H9 (cell line): ENCODE measurements around the gene CELA3A. TPM values are rescaled to one million over a fixed set of nuclear protein-coding genes. Genes with fewer than 3 reads are reported as not detected.

ENCODE experiments used
- DNase-seq: peaks from one replicate; pipeline ENCODE4 v3.0.0-alpha.2; 2017
- H2AFZ ChIP-seq: one replicate; pipeline ENCODE4 v1.6.1; 2013; ENCODE audit warnings: mild to moderate bottlenecking, low read length, control low read depth, moderate library complexity
- H2AK5ac ChIP-seq: 2 replicates; pipeline ENCODE4 v1.6.1; 2013; ENCODE audit warnings: low read length, control low read depth, mixed read lengths; ENCODE audit not compliant: insufficient read length
- H2BK120ac ChIP-seq: one replicate; pipeline ENCODE4 v1.6.1; 2013; ENCODE audit warnings: low read depth, mild to moderate bottlenecking, low read length, control low read depth, inconsistent platforms; ENCODE audit not compliant: poor library complexity, severe bottlenecking
- H2BK12ac ChIP-seq: 2 replicates; pipeline ENCODE4 v1.6.1; 2013; ENCODE audit warnings: low read length, control low read depth, mixed read lengths, low read depth; ENCODE audit not compliant: insufficient read length
- H2BK15ac ChIP-seq: 2 replicates; pipeline ENCODE4 v1.6.1; 2013; ENCODE audit warnings: low read depth, low read length, control low read depth
- H2BK20ac ChIP-seq: one replicate; pipeline ENCODE4 v1.6.1; 2013; ENCODE audit warnings: low read depth, mild to moderate bottlenecking, low read length, control low read depth, inconsistent platforms; ENCODE audit not compliant: poor library complexity, severe bottlenecking
- H2BK5ac ChIP-seq: 2 replicates; pipeline ENCODE4 v1.6.1; 2013; ENCODE audit warnings: low read length, control low read depth, mixed read lengths; ENCODE audit not compliant: insufficient read length
- H3K14ac ChIP-seq: 2 replicates; pipeline ENCODE4 v1.6.1; 2013; ENCODE audit warnings: low read length, control low read depth; ENCODE audit not compliant: insufficient read depth
- H3K18ac ChIP-seq: 2 replicates; pipeline ENCODE4 v1.6.1; 2013; ENCODE audit warnings: low read depth, mild to moderate bottlenecking, mixed read lengths, low read length, control low read depth; ENCODE audit not compliant: insufficient read length
- H3K23ac ChIP-seq: 2 replicates; pipeline ENCODE4 v1.6.1; 2013; ENCODE audit warnings: low read length, control low read depth, mixed read lengths, low read depth; ENCODE audit not compliant: insufficient read length
- H3K23me2 ChIP-seq: 2 replicates; pipeline ENCODE4 v1.6.1; 2013; ENCODE audit warnings: low read depth, mild to moderate bottlenecking, mixed read lengths, low read length, control low read depth; ENCODE audit not compliant: insufficient read length, poor library complexity, severe bottlenecking
- H3K27ac ChIP-seq: 2 replicates; pipeline ENCODE4 v1.5.1; 2013; ENCODE audit warnings: low read length, control low read depth, mixed read lengths, low read depth; ENCODE audit not compliant: insufficient read length
- H3K27me3 ChIP-seq: 2 replicates; pipeline ENCODE4 v1.6.1; 2013; ENCODE audit warnings: low read length, control low read depth, inconsistent platforms; ENCODE audit not compliant: insufficient read depth
- H3K4ac ChIP-seq: 2 replicates; pipeline ENCODE4 v1.6.1; 2013; ENCODE audit warnings: low read depth, mild to moderate bottlenecking, control low read depth, inconsistent platforms, low read length, moderate library complexity
- H3K4me1 ChIP-seq: 2 replicates; pipeline ENCODE4 v1.6.1; 2013; ENCODE audit warnings: low read length, control low read depth, inconsistent platforms; ENCODE audit not compliant: insufficient read depth
- H3K4me2 ChIP-seq: 2 replicates; pipeline ENCODE4 v1.6.1; 2013; ENCODE audit warnings: low read length, control low read depth, mixed read lengths; ENCODE audit not compliant: insufficient read length, insufficient read depth
- H3K56ac ChIP-seq: 2 replicates; pipeline ENCODE4 v1.6.1; 2013; ENCODE audit warnings: low read depth, mild to moderate bottlenecking, mixed read lengths, low read length, control low read depth; ENCODE audit not compliant: insufficient read length
- H3K79me1 ChIP-seq: 2 replicates; pipeline ENCODE4 v1.6.1; 2013; ENCODE audit warnings: low read depth, mild to moderate bottlenecking, moderate library complexity, low read length, control low read depth, inconsistent platforms; ENCODE audit not compliant: insufficient read depth, poor library complexity, severe bottlenecking
- H3K79me2 ChIP-seq: 2 replicates; pipeline ENCODE4 v1.6.1; 2013; ENCODE audit warnings: low read length, control low read depth, inconsistent platforms; ENCODE audit not compliant: insufficient read depth
- H3K9ac ChIP-seq: 2 replicates; pipeline ENCODE4 v1.6.1; 2013; ENCODE audit warnings: low read length, control low read depth, mixed read lengths; ENCODE audit not compliant: insufficient read length; ENCODE audit errors: extremely low read depth
- H3K9me3 ChIP-seq: one replicate; pipeline ENCODE4 v1.6.1; 2013; ENCODE audit warnings: low read depth, low read length, inconsistent platforms; ENCODE audit not compliant: control insufficient read depth
- H3T11ph ChIP-seq: one replicate; pipeline ENCODE4 v1.6.1; 2013; ENCODE audit warnings: mild to moderate bottlenecking, low read length, control low read depth, inconsistent platforms
- H4K20me1 ChIP-seq: one replicate; pipeline ENCODE4 v1.6.1; 2013; ENCODE audit not compliant: control insufficient read depth, insufficient read length, insufficient read depth
- H4K5ac ChIP-seq: 2 replicates; pipeline ENCODE4 v1.6.1; 2013; ENCODE audit warnings: low read depth, mild to moderate bottlenecking, mixed read lengths, low read length, control low read depth; ENCODE audit not compliant: insufficient read length
- H4K8ac ChIP-seq: replicated peaks from 2 replicates; pipeline ENCODE4 v1.6.1; 2013; ENCODE audit warnings: low read length, control low read depth, mixed read lengths, low read depth; ENCODE audit not compliant: insufficient read length
- H4K91ac ChIP-seq: 2 replicates; pipeline ENCODE4 v1.6.1; 2013; ENCODE audit warnings: low read depth, mild to moderate bottlenecking, moderate library complexity, mixed read lengths, low read length, control low read depth; ENCODE audit not compliant: insufficient read length
- H3K27ac Mint-ChIP-seq, 3 experiments: 2 replicates in 2 of 3; 3 replicates in 1 of 3; pipeline ENCODE4 v1.8.0; 2020 to 2021; ENCODE audit warnings: mixed read lengths in 3 of 3, mild to moderate bottlenecking in 1 of 3, moderate library complexity in 1 of 3
- H3K27me3 Mint-ChIP-seq: 2 replicates; pipeline ENCODE4 v1.8.0; 2021; ENCODE audit warnings: low read depth, mild to moderate bottlenecking, moderate library complexity, mixed read lengths
- H3K36me3 Mint-ChIP-seq, 3 experiments: 2 replicates in 2 of 3; 3 replicates in 1 of 3; pipeline ENCODE4 v1.8.0; 2020 to 2021; ENCODE audit warnings: low read depth in 3 of 3, mixed read lengths in 3 of 3; ENCODE audit not compliant: insufficient read depth in 1 of 3
- H3K4me1 Mint-ChIP-seq, 2 experiments: 2 replicates each; pipeline ENCODE4 v1.8.0; 2020; ENCODE audit warnings: mixed read lengths in 2 of 2
- H3K4me3 Mint-ChIP-seq, 2 experiments: 2 replicates in 1 of 2; 3 replicates in 1 of 2; pipeline ENCODE4 v1.8.0; 2020 to 2021; ENCODE audit warnings: mild to moderate bottlenecking in 2 of 2, mixed read lengths in 2 of 2, moderate library complexity in 1 of 2
- H3K9me3 Mint-ChIP-seq, 2 experiments: 2 replicates in 1 of 2; 3 replicates in 1 of 2; pipeline ENCODE4 v1.8.0; 2020; ENCODE audit warnings: mild to moderate bottlenecking in 2 of 2, mixed read lengths in 2 of 2, moderate library complexity in 1 of 2
- WGBS: extraction: QIAGEN DNeasy Blood & Tissue Kit; methylation state at CpG from one replicate; pipeline ENCODE4 v1.1.7; 2013; ENCODE audit warnings: missing lambda C conversion rate, low lambda C conversion rate, mixed read lengths; ENCODE audit not compliant: insufficient read length; ENCODE audit errors: extremely low coverage; 5-methylcytosine and 5-hydroxymethylcytosine counted together
- total RNA-seq: library from RNA; stranded (reverse); gene quantifications from 2 replicates; pipeline ENCODE4 v1.2.1, GENCODE V29; 2021
- TF ChIP-seq, protein P1 (sequence below): fragments of 200-600 bp; sonication (generic); conservative IDR thresholded peaks from 3 replicates; pipeline ENCODE4 v1.8.0; 2021; ENCODE audit warnings: antibody characterized with exemption, mild to moderate bottlenecking

The CELA3A gene
- total RNA-seq, 1 experiment from 2014 or later, result not detected

DNA sequence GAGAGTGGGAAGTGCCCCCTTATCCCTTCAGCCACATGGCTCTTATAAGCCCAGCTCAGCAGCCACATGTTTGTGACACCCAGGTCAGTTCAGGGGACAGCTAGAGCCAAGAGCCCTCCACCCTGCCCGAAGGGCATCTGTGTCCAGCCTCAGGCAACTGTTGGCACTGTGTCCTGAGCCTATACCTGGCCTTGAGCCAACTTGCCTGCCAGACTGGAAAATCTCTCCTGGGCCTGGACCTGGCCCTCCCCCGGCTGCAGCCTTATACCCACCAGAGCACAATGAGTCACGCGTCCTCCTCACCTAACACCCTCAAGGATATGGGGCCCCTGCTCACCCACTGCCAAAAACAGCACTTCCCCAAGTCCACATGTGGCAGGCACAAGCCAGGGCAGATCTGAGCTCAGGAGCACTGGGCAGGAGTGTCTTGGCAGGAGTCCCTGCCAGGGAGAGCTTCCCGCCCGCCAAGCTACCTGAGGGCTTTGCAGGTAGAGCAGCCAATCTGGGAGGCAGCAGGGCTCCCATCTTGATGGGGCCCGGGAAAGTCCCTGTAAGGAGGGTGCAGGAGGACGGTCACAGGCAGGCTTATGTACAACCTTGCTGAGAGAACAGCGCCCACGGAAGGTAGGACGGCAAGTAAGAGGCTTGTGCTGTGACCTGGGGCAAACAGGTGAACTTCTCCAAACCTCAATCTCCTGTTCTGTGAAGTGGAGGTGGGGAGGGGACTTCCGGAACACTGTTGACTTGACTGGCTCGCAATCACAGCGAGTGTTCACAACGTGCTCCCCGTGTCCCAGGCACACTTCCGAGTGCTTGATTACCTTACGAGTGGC is 44.5 kb upstream of the CELA3A start:
- Histone ChIP-seq H3K56ac (no peak overlapping the region), H2BK120ac (no peak overlapping the region), H3K14ac (peak overlapping the region; percentile 18; the same call in 1 of the 2 replicates), H3K9me3 (no peaks in the 10 kb centered on the region), H3K9ac (no peak overlapping the region), H3K79me1 (no peaks in the 10 kb centered on the region), H3K23me2 (no peaks in the 10 kb centered on the region), H3K23ac (no peak overlapping the region), H3K27ac (no peak overlapping the region), H2AFZ (no peak overlapping the region), H2BK20ac (no peak overlapping the region), H2BK15ac (no peak overlapping the region), H2AK5ac (no peak overlapping the region), H4K91ac (no peak overlapping the region), H2BK12ac (no peak overlapping the region), H3K4me1 (peaks cover 4% of the 10 kb centered on the region; the same call in 1 of the 2 replicates), H3K18ac (no peak overlapping the region), H3T11ph (no peak overlapping the region), H2BK5ac (no peak overlapping the region), H4K8ac (no peak overlapping the region), H3K27me3 (no peaks in the 10 kb centered on the region), H4K5ac (no peak overlapping the region), H3K4me2 (no peak overlapping the region), H3K79me2 (no peaks in the 10 kb centered on the region), H4K20me1 (no peaks in the 10 kb centered on the region), H3K4ac (no peak overlapping the region)
- Mint-ChIP-seq H3K36me3 (no peaks in the 10 kb centered on the region), H3K27me3 (no peaks in the 10 kb centered on the region; the same call in 1 of the 2 replicates), H3K4me1 (peaks cover 28 to 30% of the 10 kb centered on the region in 2 experiments), H3K9me3 (no peaks in the 10 kb centered on the region), H3K4me3 (no peak overlapping the region), H3K27ac (peak overlapping the region in 1 of 3 experiments; percentile 34; a peak in 2 of 7 replicates)
- no peak for DNase-seq
- WGBS, result no CpG with 5 or more reads among the region's 18 CpGs
- TF ChIP-seq, protein P1, sequence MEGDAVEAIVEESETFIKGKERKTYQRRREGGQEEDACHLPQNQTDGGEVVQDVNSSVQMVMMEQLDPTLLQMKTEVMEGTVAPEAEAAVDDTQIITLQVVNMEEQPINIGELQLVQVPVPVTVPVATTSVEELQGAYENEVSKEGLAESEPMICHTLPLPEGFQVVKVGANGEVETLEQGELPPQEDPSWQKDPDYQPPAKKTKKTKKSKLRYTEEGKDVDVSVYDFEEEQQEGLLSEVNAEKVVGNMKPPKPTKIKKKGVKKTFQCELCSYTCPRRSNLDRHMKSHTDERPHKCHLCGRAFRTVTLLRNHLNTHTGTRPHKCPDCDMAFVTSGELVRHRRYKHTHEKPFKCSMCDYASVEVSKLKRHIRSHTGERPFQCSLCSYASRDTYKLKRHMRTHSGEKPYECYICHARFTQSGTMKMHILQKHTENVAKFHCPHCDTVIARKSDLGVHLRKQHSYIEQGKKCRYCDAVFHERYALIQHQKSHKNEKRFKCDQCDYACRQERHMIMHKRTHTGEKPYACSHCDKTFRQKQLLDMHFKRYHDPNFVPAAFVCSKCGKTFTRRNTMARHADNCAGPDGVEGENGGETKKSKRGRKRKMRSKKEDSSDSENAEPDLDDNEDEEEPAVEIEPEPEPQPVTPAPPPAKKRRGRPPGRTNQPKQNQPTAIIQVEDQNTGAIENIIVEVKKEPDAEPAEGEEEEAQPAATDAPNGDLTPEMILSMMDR, result no peak
